CD4-positive, alpha-beta T cell (primary cell): Measurements from ENCODE around the gene RBMS3. TPM values are rescaled to one million over a fixed set of nuclear protein-coding genes. Genes with fewer than 3 reads are reported as not detected.
"Not testable (repeated sequence)": the region's sequence is repeated elsewhere in the genome, so short reads cannot be mapped to it uniquely, and the experiment has no call there.

ENCODE experiments used
- ATAC-seq: fragments of 200-7000 bp; cut with Tn5 transposase; one replicate; pipeline ENCODE4 v1.10.0; 2022; ENCODE audit warnings: mild to moderate bottlenecking; ENCODE audit not compliant: poor library complexity
- CTCF ChIA-PET: fragments of 350-600 bp; sonication (Branson Sonifier 250); formaldehyde crosslinking; loops from one replicate; lab custom pipeline; 2021; ENCODE audit warnings: antibody characterized with exemption, inconsistent platforms; lab: Charles Lee
- POLR2A ChIA-PET: fragments of 350-600 bp; sonication (Branson Sonifier 250); formaldehyde crosslinking; loops from one replicate; lab custom pipeline; 2021; ENCODE audit warnings: antibody characterized with exemption, inconsistent platforms; lab: Charles Lee
- DNase-seq, 14 experiments: peaks; one replicate each; pipeline ENCODE4 v3.0.0-alpha.2; 2013 to 2020; ENCODE audit warnings: mixed read lengths in 2 of 14
- H3K27ac ChIP-seq, 2 donors: one replicate each; pipeline versions ENCODE4 v1.5.1 to v1.7.0; 2013; ENCODE audit warnings: low read length in 2 of 2, low read depth in 1 of 2, mild to moderate bottlenecking in 1 of 2
- H3K27me3 ChIP-seq, 2 experiments: 1 replicate in 1 of 2; 2 replicates in 1 of 2; pipeline versions ENCODE4 v1.6.1 to v1.7.0; 2013; ENCODE audit warnings: low read length in 2 of 2, control low read depth in 1 of 2, mild to moderate bottlenecking in 1 of 2, moderate library complexity in 1 of 2; ENCODE audit not compliant: insufficient read depth in 2 of 2, control insufficient read depth in 1 of 2
- H3K36me3 ChIP-seq: one replicate; pipeline ENCODE4 v1.6.1; 2013; ENCODE audit warnings: low read length, control low read depth; ENCODE audit not compliant: insufficient read depth
- H3K4me1 ChIP-seq: one replicate; pipeline ENCODE4 v1.6.1; 2013; ENCODE audit warnings: low read length, control low read depth; ENCODE audit not compliant: insufficient read depth
- H3K4me3 ChIP-seq: one replicate; pipeline ENCODE4 v1.5.1; 2013; ENCODE audit warnings: mild to moderate bottlenecking, low read length, moderate library complexity
- H3K9me3 ChIP-seq, 2 experiments: 1 replicate in 1 of 2; 2 replicates in 1 of 2; pipeline versions ENCODE4 v1.6.1 to v1.7.0; 2013; ENCODE audit warnings: low read length in 2 of 2, mild to moderate bottlenecking in 2 of 2, control low read depth in 1 of 2, moderate library complexity in 1 of 2; ENCODE audit not compliant: control insufficient read depth in 1 of 2, insufficient read depth in 1 of 2
- H3K27ac Mint-ChIP-seq: one replicate; pipeline ENCODE4 v1.8.0; 2020; ENCODE audit warnings: mixed read lengths
- H3K27me3 Mint-ChIP-seq: one replicate; pipeline ENCODE4 v1.8.0; 2021; ENCODE audit warnings: mixed read lengths
- H3K36me3 Mint-ChIP-seq: one replicate; pipeline ENCODE4 v1.8.0; 2021; ENCODE audit warnings: low read depth, mixed read lengths
- H3K4me1 Mint-ChIP-seq: one replicate; pipeline ENCODE4 v1.8.0; 2021; ENCODE audit warnings: low read depth, mixed read lengths
- H3K4me3 Mint-ChIP-seq: one replicate; pipeline ENCODE4 v1.8.0; 2020; ENCODE audit warnings: mild to moderate bottlenecking, mixed read lengths
- H3K9me3 Mint-ChIP-seq: one replicate; pipeline ENCODE4 v1.8.0; 2020; ENCODE audit warnings: mixed read lengths
- intact Hi-C, 2 experiments: fragments of 100-400 bp; cut with DNase I in 1 of 2; cut with micrococcal nuclease in 1 of 2; formaldehyde crosslinking; loops; one replicate each; pipeline versions ENCODE4 v1.15.1 to v1.9.0; 2023 to 2025; cut with DNase I, micrococcal nuclease
- total RNA-seq, 174 experiments: library from RNA in 2 of 174; stranded (reverse) in 2 of 174; gene quantifications; one replicate each; pipeline ENCODE4 v1.2.3 and lab custom pipeline; 2021 to 2026
- TF ChIP-seq, protein P1 (sequence below): fragments of 200-600 bp; IDR thresholded peaks from one replicate; pipeline ENCODE4 v1.8.0; 2022; ENCODE audit warnings: antibody characterized with exemption, mild to moderate bottlenecking

The RBMS3 gene
- total RNA-seq, 2 experiments from 2014 or later, result 1.6 to 1.7 TPM

DNA sequence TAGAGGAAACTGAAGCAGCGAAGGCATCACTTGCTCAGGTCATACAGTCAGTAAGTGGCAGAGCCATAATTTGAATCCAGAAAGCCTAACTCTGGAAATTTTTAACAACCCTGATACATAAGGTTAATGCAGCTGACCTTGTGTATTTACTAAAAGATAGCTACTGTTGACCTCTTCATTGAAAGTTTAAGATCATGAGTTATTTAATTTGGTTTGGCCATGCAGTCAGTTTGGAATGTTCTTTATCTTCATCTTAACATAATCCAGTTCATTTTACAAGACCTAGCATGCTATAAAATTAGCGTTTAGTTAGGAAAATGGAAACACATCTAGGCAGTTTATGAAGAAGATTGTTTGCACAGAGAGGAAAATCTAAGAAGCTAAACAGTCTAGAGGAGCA lies 240.9 kb downstream of the RBMS3 start:
- TF ChIP-seq, protein P1, sequence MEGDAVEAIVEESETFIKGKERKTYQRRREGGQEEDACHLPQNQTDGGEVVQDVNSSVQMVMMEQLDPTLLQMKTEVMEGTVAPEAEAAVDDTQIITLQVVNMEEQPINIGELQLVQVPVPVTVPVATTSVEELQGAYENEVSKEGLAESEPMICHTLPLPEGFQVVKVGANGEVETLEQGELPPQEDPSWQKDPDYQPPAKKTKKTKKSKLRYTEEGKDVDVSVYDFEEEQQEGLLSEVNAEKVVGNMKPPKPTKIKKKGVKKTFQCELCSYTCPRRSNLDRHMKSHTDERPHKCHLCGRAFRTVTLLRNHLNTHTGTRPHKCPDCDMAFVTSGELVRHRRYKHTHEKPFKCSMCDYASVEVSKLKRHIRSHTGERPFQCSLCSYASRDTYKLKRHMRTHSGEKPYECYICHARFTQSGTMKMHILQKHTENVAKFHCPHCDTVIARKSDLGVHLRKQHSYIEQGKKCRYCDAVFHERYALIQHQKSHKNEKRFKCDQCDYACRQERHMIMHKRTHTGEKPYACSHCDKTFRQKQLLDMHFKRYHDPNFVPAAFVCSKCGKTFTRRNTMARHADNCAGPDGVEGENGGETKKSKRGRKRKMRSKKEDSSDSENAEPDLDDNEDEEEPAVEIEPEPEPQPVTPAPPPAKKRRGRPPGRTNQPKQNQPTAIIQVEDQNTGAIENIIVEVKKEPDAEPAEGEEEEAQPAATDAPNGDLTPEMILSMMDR, result no peak
- H3K9me3 ChIP-seq, result no peaks in the 10 kb centered on the region
- POLR2A ChIA-PET, result no interaction called here

DNA sequence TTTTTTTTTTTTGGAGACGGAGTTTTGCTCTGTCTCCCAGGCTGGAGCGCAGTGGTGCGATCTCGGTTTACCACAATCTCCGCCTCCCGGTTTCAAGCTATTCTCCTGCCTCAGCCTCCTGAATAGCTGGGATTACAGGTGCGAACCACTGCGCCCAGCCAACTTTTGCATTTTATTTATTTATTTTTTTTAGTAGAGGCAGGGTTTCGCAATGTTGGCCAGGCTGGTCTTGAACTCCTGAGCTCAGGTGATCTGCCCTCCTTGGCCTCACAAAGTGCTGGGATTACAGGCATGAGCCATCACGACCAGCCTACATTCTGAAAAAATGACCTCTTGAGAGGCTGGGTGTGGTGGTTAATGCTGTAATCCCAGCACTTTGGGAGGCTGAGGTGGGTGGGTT lies 243.6 kb downstream of the RBMS3 start:
- intact Hi-C loops, H3K9me3 Mint-ChIP-seq, H3K9me3 ChIP-seq, DNase-seq, H3K4me3 Mint-ChIP-seq, H3K27me3 Mint-ChIP-seq, H3K4me3 ChIP-seq, H3K4me1 ChIP-seq, H3K36me3 Mint-ChIP-seq, H3K4me1 Mint-ChIP-seq, ATAC-seq, H3K27ac ChIP-seq, POLR2A ChIA-PET, H3K27me3 ChIP-seq, H3K27ac Mint-ChIP-seq, H3K36me3 ChIP-seq: not testable (repeated sequence)
- CTCF ChIA-PET, result interaction anchor here (0.9 kb wide), 1 partner anchor 12 kb away, joined by 5 read pairs; no protein-coding TSS in a partner anchor

More for the DNA sequence above, 240.9 kb downstream of the RBMS3 start:
- no peaks in the 10 kb centered on the region for H3K36me3 ChIP-seq
- H3K4me1 ChIP-seq, result no peaks in the 10 kb centered on the region
- no peak overlapping the region for H3K27ac ChIP-seq
- Mint-ChIP-seq H3K9me3 (no peaks in the 10 kb centered on the region), H3K27ac (no peak overlapping the region), H3K36me3 (no peaks in the 10 kb centered on the region), H3K4me3 (no peak overlapping the region), H3K4me1 (no peaks in the 10 kb centered on the region), H3K27me3 (no peaks in the 10 kb centered on the region)
- intact Hi-C loops, result no loop called here
- no peak for DNase-seq
- no peak for ATAC-seq
- CTCF ChIA-PET, result no interaction called here
- H3K4me3 ChIP-seq, result no peak overlapping the region
- H3K27me3 ChIP-seq, result no peaks in the 10 kb centered on the region

DNA sequence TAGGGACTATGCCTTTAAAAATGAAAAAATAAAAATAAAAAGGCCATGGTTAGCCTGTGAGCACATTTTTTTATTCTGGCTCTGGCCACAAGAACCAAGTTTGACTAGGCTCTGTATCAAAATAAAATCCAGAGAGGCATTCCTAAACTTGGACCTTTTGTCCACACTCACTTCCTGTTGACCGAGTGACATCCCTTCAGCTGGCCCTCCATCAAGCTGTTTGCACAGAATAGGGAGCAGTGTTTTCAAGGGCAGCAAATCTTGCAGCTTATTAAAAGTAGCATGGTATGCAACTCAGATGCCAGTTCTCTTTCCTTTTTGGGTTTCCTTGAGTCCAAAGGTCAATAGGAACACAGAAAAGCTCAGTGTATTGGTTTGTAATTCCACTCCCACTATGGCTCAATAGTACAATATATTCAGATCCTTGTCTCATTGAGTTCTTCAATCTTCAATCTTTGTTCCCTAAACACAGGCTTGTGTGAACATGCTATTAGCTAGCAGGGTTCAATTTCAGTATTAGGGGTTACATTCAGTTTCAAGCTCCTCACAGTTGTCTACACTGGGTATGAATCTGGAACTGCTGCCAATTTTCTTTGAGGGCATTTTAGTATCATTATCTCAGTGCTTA lies 244.5 kb downstream of the RBMS3 start:
- H3K36me3 ChIP-seq, result no peaks in the 10 kb centered on the region
- intact Hi-C loops, result no loop called here
- Mint-ChIP-seq H3K9me3 (peaks cover 2% of the 10 kb centered on the region), H3K4me1 (no peaks in the 10 kb centered on the region), H3K36me3 (no peaks in the 10 kb centered on the region), H3K4me3 (no peak overlapping the region), H3K27ac (no peak overlapping the region), H3K27me3 (no peaks in the 10 kb centered on the region)
- TF ChIP-seq, protein P1, result no peak
- ATAC-seq (no peak), DNase-seq (no peak)
- H3K27ac ChIP-seq, result no peak overlapping the region
- H3K9me3 ChIP-seq, result no peaks in the 10 kb centered on the region
- no peaks in the 10 kb centered on the region for H3K27me3 ChIP-seq
- POLR2A ChIA-PET, result no interaction called here
- CTCF ChIA-PET, result interaction anchor here (0.9 kb wide), 1 partner anchor 11 kb away, joined by 5 read pairs; no protein-coding TSS in a partner anchor
- H3K4me1 ChIP-seq, result no peaks in the 10 kb centered on the region
- H3K4me3 ChIP-seq, result no peak overlapping the region

DNA sequence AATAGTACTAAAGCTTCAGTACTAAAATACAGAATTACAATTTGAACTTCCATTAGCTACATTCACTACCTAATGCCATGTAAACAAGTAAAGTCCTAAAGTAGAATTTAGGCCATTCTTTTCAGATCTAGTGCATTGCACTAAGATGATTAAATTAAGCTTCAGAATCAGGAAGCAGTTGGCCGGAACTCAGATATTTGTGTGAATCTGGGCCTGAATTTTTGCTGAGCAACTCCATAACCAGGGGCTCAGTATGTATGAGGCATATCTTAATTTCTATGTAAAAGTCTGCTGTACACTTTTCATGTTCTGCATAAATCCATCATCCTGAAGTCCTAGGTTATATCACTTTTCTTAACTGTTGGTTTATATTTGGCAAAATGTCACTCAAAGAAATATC lies 246.4 kb downstream of the RBMS3 start:
- H3K4me3 Mint-ChIP-seq, result no peak overlapping the region
- no peaks in the 10 kb centered on the region for H3K36me3 Mint-ChIP-seq
- Histone ChIP-seq H3K27me3 (no peaks in the 10 kb centered on the region), H3K9me3 (no peaks in the 10 kb centered on the region), H3K4me3 (no peak overlapping the region), H3K36me3 (no peaks in the 10 kb centered on the region), H3K4me1 (no peaks in the 10 kb centered on the region), H3K27ac (no peak overlapping the region)
- no peak overlapping the region for H3K27ac Mint-ChIP-seq
- DNase-seq, result no peak
- no peaks in the 10 kb centered on the region for H3K4me1 Mint-ChIP-seq
- H3K9me3 Mint-ChIP-seq, result peaks cover 2% of the 10 kb centered on the region
- POLR2A ChIA-PET, result no interaction called here
- intact Hi-C loops, result no loop called here
- TF ChIP-seq, protein P1, result no peak
- ATAC-seq, result no peak
- H3K27me3 Mint-ChIP-seq, result no peaks in the 10 kb centered on the region
- CTCF ChIA-PET, result interaction anchor here (0.7 kb wide), 1 partner anchor 8 kb away, joined by 4 read pairs; no protein-coding TSS in a partner anchor
